Measurements from ENCODE around the gene SLC10A7.

- TF ChIP-seq CTCF (IDR thresholded peaks at IDR 0.05) (no peak), EP300 (IDR thresholded peaks at IDR 0.05) (no peak), POLR2AphosphoS5 (IDR thresholded peaks at IDR 0.05) (no peak), POLR2A (IDR thresholded peaks at IDR 0.05) (no peak)
Observed at GRCh38 chr4:146525754-146526153, 4.0 kb upstream of the SLC10A7 start.
